IPS-15b (cell line): ENCODE measurements around the gene PEAK1.

ENCODE experiments used
- H3K27me3 ChIP-seq: one replicate; pipeline ENCODE4 v1.6.1; 2013; ENCODE audit warnings: low read length; ENCODE audit not compliant: control insufficient read depth, insufficient read depth
- H3K36me3 ChIP-seq: one replicate; pipeline ENCODE4 v1.6.1; 2013; ENCODE audit warnings: low read length; ENCODE audit not compliant: control insufficient read depth, insufficient read depth
- H3K4me1 ChIP-seq: one replicate; pipeline ENCODE4 v1.6.1; 2013; ENCODE audit warnings: mild to moderate bottlenecking, low read length; ENCODE audit not compliant: control insufficient read depth, insufficient read depth
- H3K4me3 ChIP-seq: one replicate; pipeline ENCODE4 v1.5.1; 2013; ENCODE audit warnings: low read depth, low read length
- H3K9ac ChIP-seq: one replicate; pipeline ENCODE4 v1.6.1; 2013; ENCODE audit warnings: low read depth, mild to moderate bottlenecking, low read length
- H3K9me3 ChIP-seq: one replicate; pipeline ENCODE4 v1.6.1; 2013; ENCODE audit warnings: mild to moderate bottlenecking, low read length; ENCODE audit not compliant: control insufficient read depth, insufficient read depth

The PEAK1 gene

DNA sequence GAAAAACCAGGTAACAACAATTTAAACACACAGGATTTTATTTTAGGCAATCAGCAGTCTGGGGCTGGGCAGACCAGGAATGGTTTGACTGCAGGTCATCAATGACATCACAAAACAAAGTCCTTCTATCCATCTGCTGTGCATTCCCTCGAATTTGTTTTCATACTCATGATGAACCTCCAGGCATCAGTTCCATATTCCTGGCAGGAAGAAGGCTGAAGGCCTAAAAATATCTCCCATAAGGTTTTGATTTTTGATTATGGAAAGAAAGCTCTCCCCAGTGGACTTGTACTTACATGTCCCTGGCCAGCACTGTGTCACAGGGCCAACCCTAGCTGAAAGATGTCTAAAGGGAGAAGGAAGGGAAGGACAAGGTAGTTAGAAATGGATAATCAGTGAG lies 107.4 kb downstream of the PEAK1 start:
- Histone ChIP-seq H3K4me3 (no peak overlapping the region), H3K4me1 (peaks cover 4% of the 10 kb centered on the region), H3K9me3 (no peaks in the 10 kb centered on the region), H3K27me3 (no peaks in the 10 kb centered on the region), H3K36me3 (no peaks in the 10 kb centered on the region), H3K9ac (no peak overlapping the region)

DNA sequence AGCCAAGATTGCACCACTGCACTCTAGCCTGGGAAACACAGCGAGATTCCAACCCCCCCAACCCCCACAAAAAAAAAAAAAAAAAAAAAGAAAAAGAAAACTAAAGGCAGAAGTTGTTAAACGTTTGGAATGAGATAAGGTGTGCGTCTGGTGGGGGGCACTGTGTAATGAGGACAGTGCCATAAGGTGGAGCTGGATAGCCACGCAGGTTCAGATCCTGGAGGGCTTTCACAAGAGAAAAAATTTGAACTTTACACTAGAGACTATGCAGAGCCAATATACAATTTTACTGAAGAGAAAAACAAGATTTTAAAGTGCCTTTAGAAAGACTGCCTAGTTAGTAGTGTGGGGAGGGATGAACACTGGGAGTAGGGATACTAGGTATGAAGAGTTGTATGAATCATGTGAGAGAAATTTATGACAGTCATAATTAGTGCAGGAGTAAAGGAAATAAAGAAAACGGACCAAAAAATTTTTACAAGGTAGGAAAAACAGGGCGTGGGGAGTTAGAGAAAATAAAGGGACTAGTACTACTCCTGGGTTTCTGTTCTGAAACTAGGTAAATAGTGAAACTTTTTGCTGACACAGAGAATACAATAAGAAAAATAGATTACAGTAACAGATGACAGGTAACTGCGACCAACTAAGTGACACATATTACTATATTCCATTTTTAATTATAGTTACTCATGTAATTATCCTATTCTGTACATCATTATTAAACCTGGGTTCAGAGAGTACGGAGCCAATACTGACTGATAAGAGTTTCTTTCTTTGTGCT lies 108.1 kb downstream of the PEAK1 start:
- peaks cover 7% of the 10 kb centered on the region for H3K4me1 ChIP-seq
- no peaks in the 10 kb centered on the region for H3K36me3 ChIP-seq

DNA sequence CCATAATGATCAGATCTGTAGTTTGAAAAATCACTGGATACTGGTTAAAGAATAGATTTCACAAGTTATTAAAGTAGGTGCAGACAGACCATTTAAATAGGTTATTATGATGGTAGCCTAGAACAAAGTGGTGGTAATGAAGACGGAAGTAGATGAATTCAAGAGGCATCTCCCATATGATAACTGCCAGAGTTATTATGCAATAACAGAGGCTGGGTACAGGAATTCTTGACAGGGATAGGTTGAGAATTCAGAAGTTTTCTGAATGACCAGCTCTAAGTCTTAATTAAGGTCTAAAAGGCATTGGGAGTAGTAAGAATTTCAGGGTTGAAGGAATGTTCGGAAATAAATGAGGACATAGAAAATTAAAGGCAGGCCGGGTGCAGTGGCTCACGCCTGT lies 108.9 kb downstream of the PEAK1 start:
- Histone ChIP-seq H3K9me3 (no peaks in the 10 kb centered on the region), H3K4me3 (no peak overlapping the region), H3K4me1 (peaks cover 10% of the 10 kb centered on the region), H3K9ac (no peak overlapping the region), H3K27me3 (no peaks in the 10 kb centered on the region), H3K36me3 (no peaks in the 10 kb centered on the region)

More for the DNA sequence above, 108.1 kb downstream of the PEAK1 start:
- no peaks in the 10 kb centered on the region for H3K9me3 ChIP-seq
- no peaks in the 10 kb centered on the region for H3K27me3 ChIP-seq
- no peak overlapping the region for H3K9ac ChIP-seq
- H3K4me3 ChIP-seq = no peak overlapping the region

DNA sequence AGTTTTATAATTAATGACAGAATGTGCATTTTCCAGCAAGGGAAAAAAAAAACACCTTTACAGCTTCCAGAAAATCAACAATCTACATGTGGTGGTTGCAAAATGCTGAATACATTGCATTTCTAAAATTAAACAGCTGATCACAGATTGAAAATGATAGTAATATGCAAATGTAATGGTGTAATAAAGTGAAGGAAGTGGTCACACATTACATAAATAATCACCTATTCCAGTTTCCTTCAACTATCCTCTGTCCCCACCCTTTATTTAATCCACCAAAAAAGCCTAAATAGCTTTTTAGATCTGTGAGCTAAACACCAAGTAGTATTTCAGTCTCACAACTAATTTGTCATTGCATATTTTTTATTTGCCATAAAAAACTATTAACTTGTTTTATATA lies 110.5 kb downstream of the PEAK1 start:
- Histone ChIP-seq H3K36me3 (no peaks in the 10 kb centered on the region), H3K4me3 (no peak overlapping the region), H3K27me3 (no peaks in the 10 kb centered on the region), H3K4me1 (peaks cover 10% of the 10 kb centered on the region), H3K9me3 (no peaks in the 10 kb centered on the region), H3K9ac (no peak overlapping the region)

DNA sequence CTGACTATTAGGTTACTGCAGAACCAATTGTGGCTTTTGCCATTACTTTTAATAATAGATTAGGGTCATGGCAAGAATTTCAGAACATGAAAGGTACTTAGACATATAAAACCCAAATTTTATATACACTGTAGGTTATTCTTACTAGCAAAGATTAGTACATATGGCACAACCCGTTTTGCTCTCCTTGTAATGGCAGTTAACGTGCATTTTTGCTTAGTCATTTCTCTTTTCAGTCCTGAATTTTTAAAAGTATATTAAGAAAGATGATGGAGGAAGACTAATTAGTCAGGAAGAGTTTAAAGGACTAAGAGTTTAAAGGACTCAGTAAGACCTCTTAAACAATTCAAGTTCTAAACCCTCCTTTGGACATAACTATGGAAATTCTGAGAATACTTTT lies 114.0 kb downstream of the PEAK1 start:
- H3K4me1 ChIP-seq = peaks cover 10% of the 10 kb centered on the region
- H3K9me3 ChIP-seq = no peaks in the 10 kb centered on the region
- no peak overlapping the region for H3K9ac ChIP-seq
- H3K4me3 ChIP-seq = no peak overlapping the region
- no peaks in the 10 kb centered on the region for H3K36me3 ChIP-seq
- H3K27me3 ChIP-seq = no peaks in the 10 kb centered on the region

DNA sequence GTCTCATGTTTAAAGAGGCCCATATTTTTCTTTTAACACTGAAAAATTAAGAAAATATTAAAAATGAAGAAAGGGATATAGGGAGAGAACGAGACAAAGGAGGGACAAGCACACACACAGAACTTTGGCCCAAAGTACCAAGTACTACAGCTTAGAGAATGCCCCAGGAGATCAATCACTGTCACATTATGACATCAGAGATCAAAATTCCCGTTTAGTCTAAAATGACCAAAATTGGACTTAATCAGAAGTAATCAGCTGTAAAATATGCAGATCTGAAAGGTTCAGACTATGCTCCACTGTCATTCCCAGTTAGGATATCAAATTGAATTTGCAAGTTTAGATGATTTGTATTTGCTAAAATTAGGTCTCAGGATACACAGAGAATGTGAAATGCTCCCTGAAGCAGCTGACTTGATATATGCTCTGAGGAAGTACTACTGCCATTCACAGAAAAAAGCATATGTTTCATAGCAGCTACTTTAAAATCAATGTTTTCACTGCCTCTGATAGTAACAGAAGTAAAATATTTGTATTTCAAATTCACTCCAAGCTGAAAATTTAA lies 123.0 kb downstream of the PEAK1 start:
- Histone ChIP-seq H3K9ac (no peak overlapping the region), H3K27me3 (no peaks in the 10 kb centered on the region), H3K4me1 (no peaks in the 10 kb centered on the region), H3K4me3 (no peak overlapping the region), H3K36me3 (no peaks in the 10 kb centered on the region), H3K9me3 (no peaks in the 10 kb centered on the region)

DNA sequence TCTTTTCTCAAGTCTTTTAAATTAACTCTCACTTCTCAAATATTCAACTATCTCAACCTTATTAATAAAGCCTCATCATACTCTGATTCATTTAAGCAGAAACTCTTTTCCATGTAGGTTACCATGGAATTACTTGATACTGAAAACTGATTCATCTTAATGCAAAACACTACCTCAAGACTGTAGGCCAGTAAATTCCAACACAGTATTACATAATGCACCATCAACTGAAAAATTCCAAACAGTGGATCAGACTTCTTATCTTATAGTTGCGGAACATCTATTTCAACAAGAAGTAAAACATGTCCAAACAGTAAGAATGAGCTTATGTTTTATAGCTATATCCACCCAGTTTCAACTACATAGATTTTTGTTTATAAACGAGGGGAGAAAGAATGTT lies 124.5 kb downstream of the PEAK1 start:
- Histone ChIP-seq H3K36me3 (no peaks in the 10 kb centered on the region), H3K4me1 (no peaks in the 10 kb centered on the region), H3K9ac (no peak overlapping the region), H3K27me3 (no peaks in the 10 kb centered on the region), H3K9me3 (no peaks in the 10 kb centered on the region), H3K4me3 (no peak overlapping the region)

DNA sequence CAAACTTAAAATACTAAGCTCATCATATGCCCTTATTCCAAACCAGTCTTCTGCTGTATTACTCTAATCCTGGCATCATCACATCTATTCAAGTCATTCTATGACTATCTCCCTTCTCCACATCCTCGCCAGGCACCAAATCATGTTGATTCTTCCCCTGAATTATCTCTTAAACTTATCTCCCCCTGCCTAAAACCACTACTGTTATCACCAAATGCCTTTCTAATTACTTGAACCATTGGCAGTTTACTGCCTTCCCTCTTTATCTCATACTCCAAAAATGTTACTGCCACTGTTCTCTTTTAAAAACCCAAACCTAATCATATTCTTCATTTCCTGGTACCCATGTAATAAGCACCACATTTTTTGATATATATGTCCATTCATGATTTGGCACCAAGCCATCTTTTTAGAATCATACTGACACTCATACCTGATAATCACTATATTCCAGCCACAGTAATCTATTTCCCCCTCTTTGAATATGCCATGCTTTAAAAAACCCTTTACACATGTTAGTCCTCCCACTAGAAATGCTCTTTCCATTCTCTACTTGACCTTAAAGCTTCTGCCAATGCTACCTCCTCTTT lies 126.8 kb downstream of the PEAK1 start:
- Histone ChIP-seq H3K9ac (no peak overlapping the region), H3K4me3 (no peak overlapping the region), H3K36me3 (no peaks in the 10 kb centered on the region), H3K27me3 (no peaks in the 10 kb centered on the region), H3K9me3 (no peaks in the 10 kb centered on the region), H3K4me1 (no peaks in the 10 kb centered on the region)

DNA sequence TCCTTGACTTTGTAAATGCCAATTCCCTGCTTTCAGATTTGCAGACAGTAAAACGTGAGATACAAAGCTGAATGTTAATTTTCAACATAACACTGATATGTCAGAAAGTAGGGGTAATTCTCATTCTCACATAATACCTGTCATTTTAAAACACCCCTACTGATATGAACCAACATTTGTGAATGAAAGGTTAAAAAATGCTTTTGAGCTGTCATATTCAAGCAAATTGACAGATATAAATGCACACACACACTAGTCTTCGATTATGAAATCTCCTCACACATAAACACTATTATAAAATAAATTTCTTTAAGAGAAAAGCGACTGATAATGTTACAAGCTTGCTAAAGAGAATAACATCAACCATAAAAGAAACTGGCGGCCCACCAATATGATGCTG lies 128.8 kb downstream of the PEAK1 start:
- H3K4me3 ChIP-seq = no peak overlapping the region
- no peak overlapping the region for H3K9ac ChIP-seq
- H3K9me3 ChIP-seq = no peaks in the 10 kb centered on the region
- H3K36me3 ChIP-seq = no peaks in the 10 kb centered on the region
- no peaks in the 10 kb centered on the region for H3K27me3 ChIP-seq
- H3K4me1 ChIP-seq = no peaks in the 10 kb centered on the region

DNA sequence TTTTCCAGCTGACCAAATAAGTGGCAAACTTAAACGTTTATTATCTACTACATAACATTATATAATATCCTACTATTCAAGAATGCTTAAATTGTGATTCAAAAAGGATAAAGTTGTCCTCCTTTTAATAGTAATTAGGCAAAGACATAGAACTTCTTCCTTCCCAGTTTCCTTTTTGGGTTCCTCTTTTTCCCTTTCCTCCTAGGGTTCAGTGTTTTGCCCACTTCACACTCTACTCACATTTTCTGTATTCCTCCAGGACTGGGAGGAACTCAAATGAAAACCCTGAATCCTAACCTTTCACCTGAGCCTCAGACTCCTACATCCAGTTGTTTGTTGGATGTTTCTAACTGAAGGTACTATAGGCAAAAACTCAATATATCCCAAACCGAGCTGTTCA lies 132.5 kb downstream of the PEAK1 start:
- peaks cover 6% of the 10 kb centered on the region for H3K4me1 ChIP-seq
- H3K9me3 ChIP-seq = no peaks in the 10 kb centered on the region
- no peak overlapping the region for H3K4me3 ChIP-seq
- H3K9ac ChIP-seq = no peak overlapping the region
- no peaks in the 10 kb centered on the region for H3K27me3 ChIP-seq
- no peaks in the 10 kb centered on the region for H3K36me3 ChIP-seq

DNA sequence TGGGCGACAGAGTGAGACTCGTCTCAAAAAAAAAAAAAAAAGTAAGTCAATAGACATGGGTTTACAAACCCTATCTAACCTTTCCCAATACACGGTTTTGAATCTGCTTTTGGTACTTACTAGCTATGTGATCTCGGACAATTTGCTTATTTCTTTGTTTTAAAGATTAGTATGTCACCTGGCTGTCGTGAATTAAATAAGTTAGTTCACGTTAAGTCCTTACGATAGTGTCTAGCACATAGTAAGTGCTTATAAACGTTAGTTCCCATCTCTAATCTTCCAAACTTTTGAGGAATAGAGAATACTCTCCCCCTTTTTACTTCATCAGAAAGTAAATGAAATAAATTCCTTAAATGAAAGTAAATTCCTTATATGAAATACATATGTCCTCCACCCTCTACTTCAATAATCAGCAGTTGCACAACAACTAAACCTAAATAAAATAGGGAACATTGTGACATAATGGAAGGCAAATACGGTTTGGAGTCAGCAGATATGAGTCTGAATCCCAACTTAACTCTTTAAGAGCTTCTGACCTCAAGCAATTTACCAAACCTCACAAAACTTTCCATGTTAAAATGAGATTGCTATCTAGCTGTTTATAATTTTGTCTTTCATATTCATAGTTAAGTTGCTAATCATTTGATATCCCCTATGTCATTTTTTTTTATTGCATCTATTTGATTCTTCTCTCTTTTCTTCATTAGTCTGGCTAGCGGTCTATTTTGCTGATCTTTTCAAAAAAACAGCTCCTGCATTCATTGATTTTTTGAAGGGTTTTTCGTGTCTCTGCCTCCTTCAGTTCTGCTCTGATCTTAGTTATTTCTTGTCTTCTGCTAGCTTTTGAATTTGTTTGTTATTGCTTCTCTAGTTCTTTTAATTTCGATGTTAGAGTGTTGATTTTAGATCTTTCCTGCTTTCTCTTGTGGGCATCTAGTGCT lies 134.6 kb downstream of the PEAK1 start:
- Histone ChIP-seq H3K4me3 (no peak overlapping the region), H3K9ac (no peak overlapping the region), H3K9me3 (no peaks in the 10 kb centered on the region)

More for the DNA sequence above, 134.6 kb downstream of the PEAK1 start:
- no peaks in the 10 kb centered on the region for H3K36me3 ChIP-seq
- peaks cover 9% of the 10 kb centered on the region for H3K4me1 ChIP-seq
- no peaks in the 10 kb centered on the region for H3K27me3 ChIP-seq
